Nephron (organoid): ENCODE measurements around the gene ZNF613.
"Not testable (repeated sequence)": the region's sequence is repeated elsewhere in the genome, so short reads cannot be mapped to it uniquely, and the experiment has no call there.

ENCODE experiments used
- H3K27ac Mint-ChIP-seq, 3 experiments: 2 replicates each; pipeline ENCODE4 v1.8.0; 2020; ENCODE audit warnings: mixed read lengths in 3 of 3, mild to moderate bottlenecking in 2 of 3, moderate library complexity in 1 of 3
- H3K27me3 Mint-ChIP-seq: 2 replicates; pipeline ENCODE4 v1.8.0; 2021; ENCODE audit warnings: low read depth, mild to moderate bottlenecking, moderate library complexity, mixed read lengths
- H3K36me3 Mint-ChIP-seq: 2 replicates; pipeline ENCODE4 v1.8.0; 2020; ENCODE audit warnings: low read depth, mixed read lengths
- H3K4me1 Mint-ChIP-seq: 2 replicates; pipeline ENCODE4 v1.8.0; 2020; ENCODE audit warnings: mixed read lengths
- H3K4me3 Mint-ChIP-seq, 3 experiments: 2 replicates each; pipeline ENCODE4 v1.8.0; 2020; ENCODE audit warnings: mild to moderate bottlenecking in 3 of 3, mixed read lengths in 3 of 3, moderate library complexity in 2 of 3
- H3K9me3 Mint-ChIP-seq: 2 replicates; pipeline ENCODE4 v1.8.0; 2020; ENCODE audit warnings: mixed read lengths
- CTCF ChIP-seq, 3 experiments: fragments of 200-600 bp; sonication (generic); IDR thresholded peaks; one replicate each; pipeline ENCODE4 v1.5.0; 2021; ENCODE audit warnings: antibody characterized with exemption in 3 of 3; ENCODE audit not compliant: unreplicated experiment in 3 of 3

ZNF613 gene

GRCh38 chr19:51931921-51932320 is 4.6 kb downstream of the ZNF613 start:
- H3K27ac Mint-ChIP-seq = no peak overlapping the region
- peaks cover 35% of the 10 kb centered on the region for H3K9me3 Mint-ChIP-seq
- H3K4me3 Mint-ChIP-seq = no peak overlapping the region
- peaks cover 89% of the 10 kb centered on the region for H3K36me3 Mint-ChIP-seq
- peaks cover 9% of the 10 kb centered on the region for H3K4me1 Mint-ChIP-seq
- H3K27me3 Mint-ChIP-seq = peaks cover 4% of the 10 kb centered on the region
- no peak for TF ChIP-seq CTCF (IDR thresholded peaks at IDR 0.05; ENCODE audit: unreplicated experiment in 3 of 3)

- H3K36me3 Mint-ChIP-seq = peaks cover 100% of the 10 kb centered on the region
- H3K9me3 Mint-ChIP-seq = peaks cover 65% of the 10 kb centered on the region
- no peak for TF ChIP-seq CTCF (IDR thresholded peaks at IDR 0.05; ENCODE audit: unreplicated experiment in 3 of 3)
- no peaks in the 10 kb centered on the region for H3K4me1 Mint-ChIP-seq
- no peak overlapping the region for H3K4me3 Mint-ChIP-seq
- no peaks in the 10 kb centered on the region for H3K27me3 Mint-ChIP-seq
- no peak overlapping the region for H3K27ac Mint-ChIP-seq
Observed at GRCh38 chr19:51938936-51939335, 11.7 kb downstream of the ZNF613 start.

GRCh38 chr19:51944798-51945552 is 17.7 kb downstream of the ZNF613 start:
- Mint-ChIP-seq H3K9me3 (peaks cover 91% of the 10 kb centered on the region), H3K27me3 (no peaks in the 10 kb centered on the region), H3K4me1 (no peaks in the 10 kb centered on the region), H3K27ac (no peak overlapping the region), H3K4me3 (no peak overlapping the region), H3K36me3 (peaks cover 98% of the 10 kb centered on the region)
- no peak for TF ChIP-seq CTCF (IDR thresholded peaks at IDR 0.05; ENCODE audit: unreplicated experiment in 3 of 3)

- Mint-ChIP-seq H3K4me1 (no peaks in the 10 kb centered on the region), H3K27ac (no peak overlapping the region), H3K36me3 (peaks cover 94% of the 10 kb centered on the region), H3K27me3 (no peaks in the 10 kb centered on the region), H3K4me3 (no peak overlapping the region), H3K9me3 (peaks cover 92% of the 10 kb centered on the region)
- no peak for TF ChIP-seq CTCF (IDR thresholded peaks at IDR 0.05; ENCODE audit: unreplicated experiment in 3 of 3)
Observed at GRCh38 chr19:51946602-51947001, 19.3 kb downstream of the ZNF613 start.

- Mint-ChIP-seq H3K36me3 (peaks cover 80% of the 10 kb centered on the region), H3K27ac (no peak overlapping the region), H3K27me3 (no peaks in the 10 kb centered on the region), H3K4me1 (no peaks in the 10 kb centered on the region), H3K4me3 (no peak overlapping the region), H3K9me3 (peaks cover 82% of the 10 kb centered on the region)
- TF ChIP-seq CTCF (IDR thresholded peaks at IDR 0.05; ENCODE audit: unreplicated experiment in 3 of 3) = no peak
Observed at GRCh38 chr19:51948975-51949374, 21.7 kb downstream of the ZNF613 start.

GRCh38 chr19:51957846-51958245 is 30.6 kb downstream of the ZNF613 start:
- not testable (repeated sequence) for H3K4me3 Mint-ChIP-seq, H3K27me3 Mint-ChIP-seq, H3K4me1 Mint-ChIP-seq
- peak overlapping the region in 1 of 3 experiments; percentile 51 for H3K27ac Mint-ChIP-seq
- peaks cover 52% of the 10 kb centered on the region for H3K9me3 Mint-ChIP-seq
- peaks cover 67% of the 10 kb centered on the region for H3K36me3 Mint-ChIP-seq
